ENCODE results near the gene TMTC2.
"Not testable (repeated sequence)": the region's sequence is repeated elsewhere in the genome, so short reads cannot be mapped to it uniquely, and the experiment has no call there.

TMTC2 gene

DNA sequence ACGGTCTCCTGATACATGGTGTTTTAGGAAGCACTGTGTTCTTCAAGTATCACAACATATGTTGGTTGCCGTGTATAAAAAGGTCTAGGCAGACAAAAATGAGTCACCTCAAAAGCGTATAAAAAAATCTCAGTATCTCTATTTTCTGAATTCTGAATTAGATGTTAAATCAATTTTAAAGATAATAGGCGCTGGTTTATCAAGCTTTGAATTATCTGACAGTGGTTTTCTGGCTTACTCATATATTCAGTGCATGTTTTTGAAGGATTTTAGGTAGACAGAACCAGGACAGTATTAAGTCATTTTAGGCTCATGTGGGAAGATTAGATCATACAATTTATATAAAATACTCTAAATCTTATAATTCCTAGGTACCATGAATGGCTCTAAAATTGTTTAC, 110.8 kb downstream of the TMTC2 start:
- H3K4me3 ChIP-seq = no peak overlapping the region
- no peaks in the 10 kb centered on the region for H3K9me3 ChIP-seq
- in situ Hi-C loops (cut with MboI; ENCODE audit: low sequenced_read_pairs) = no loop called here
- H3K36me3 ChIP-seq (replicated peaks) = peaks cover 8% of the 10 kb centered on the region
- peaks cover 16% of the 10 kb centered on the region for H3K4me1 ChIP-seq
- no peak for DNase-seq (ENCODE audit: low spot score in 2 of 2)
- H3K27me3 ChIP-seq (ENCODE audit: low read depth) = no peaks in the 10 kb centered on the region

GRCh38 chr12:82800185-82800584, 113.5 kb downstream of the TMTC2 start:
- H3K27me3 ChIP-seq (ENCODE audit: low read depth) = no peaks in the 10 kb centered on the region
- peaks cover 8% of the 10 kb centered on the region for H3K36me3 ChIP-seq (replicated peaks)
- no peak for DNase-seq (ENCODE audit: low spot score in 2 of 2)
- H3K9me3 ChIP-seq = no peaks in the 10 kb centered on the region
- no peak overlapping the region for H3K4me3 ChIP-seq
- peaks cover 9% of the 10 kb centered on the region for H3K4me1 ChIP-seq
- in situ Hi-C loops (cut with MboI; ENCODE audit: low sequenced_read_pairs) = no loop called here

GRCh38 chr12:82801951-82802610, 115.4 kb downstream of the TMTC2 start:
- Histone ChIP-seq H3K27me3 (ENCODE audit: low read depth) (no peaks in the 10 kb centered on the region), H3K36me3 (replicated peaks) (peaks cover 8% of the 10 kb centered on the region), H3K9me3 (no peaks in the 10 kb centered on the region), H3K4me3 (no peak overlapping the region), H3K4me1 (peaks cover 9% of the 10 kb centered on the region)
- in situ Hi-C loops (cut with MboI; ENCODE audit: low sequenced_read_pairs) = no loop called here
- no peak for DNase-seq (ENCODE audit: low spot score in 2 of 2)

- in situ Hi-C loops (cut with MboI; ENCODE audit: low sequenced_read_pairs) = no loop called here
- DNase-seq (ENCODE audit: low spot score in 2 of 2) = no peak
- H3K27me3 ChIP-seq (ENCODE audit: low read depth) = no peaks in the 10 kb centered on the region
- H3K4me1 ChIP-seq = peaks cover 9% of the 10 kb centered on the region
- H3K4me3 ChIP-seq = no peak overlapping the region
- peaks cover 8% of the 10 kb centered on the region for H3K36me3 ChIP-seq (replicated peaks)
- H3K9me3 ChIP-seq = no peaks in the 10 kb centered on the region
These were observed 116.5 kb downstream of the TMTC2 start for GRCh38 chr12:82803201-82803600.

DNA sequence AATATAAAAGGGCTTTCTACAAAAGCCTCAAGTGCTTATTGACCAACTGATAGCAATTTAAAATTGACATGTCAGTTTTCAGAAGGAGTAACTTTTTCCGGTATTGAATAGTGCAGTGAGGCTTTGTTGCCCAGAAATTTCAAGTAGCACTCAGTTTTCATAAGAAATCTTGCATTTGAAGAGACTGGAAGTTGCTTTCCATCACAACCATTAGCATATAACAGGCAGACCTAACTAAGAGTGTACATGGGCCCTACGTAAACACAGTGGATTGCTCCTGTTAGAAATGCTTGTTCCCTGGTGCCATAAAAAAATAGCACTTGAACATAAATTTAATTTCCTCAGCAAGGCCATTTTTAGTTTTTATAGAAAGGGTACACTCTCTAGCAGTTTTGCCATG, 117.9 kb downstream of the TMTC2 start:
- DNase-seq (ENCODE audit: low spot score in 2 of 2) = no peak
- peaks cover 8% of the 10 kb centered on the region for H3K36me3 ChIP-seq (replicated peaks)
- no peaks in the 10 kb centered on the region for H3K9me3 ChIP-seq
- H3K4me1 ChIP-seq = peaks cover 9% of the 10 kb centered on the region
- H3K27me3 ChIP-seq (ENCODE audit: low read depth) = no peaks in the 10 kb centered on the region
- H3K4me3 ChIP-seq = no peak overlapping the region
- in situ Hi-C loops (cut with MboI; ENCODE audit: low sequenced_read_pairs) = no loop called here

- H3K4me3 ChIP-seq; DNase-seq (ENCODE audit: low spot score in 2 of 2); H3K27me3 ChIP-seq (ENCODE audit: low read depth); in situ Hi-C loops (cut with MboI; ENCODE audit: low sequenced_read_pairs); H3K4me1 ChIP-seq; H3K9me3 ChIP-seq; H3K36me3 ChIP-seq (replicated peaks): not testable (repeated sequence)
These were observed 118.3 kb downstream of the TMTC2 start for GRCh38 chr12:82805004-82805403.

GRCh38 chr12:82805812-82806497, 119.2 kb downstream of the TMTC2 start:
- in situ Hi-C loops (cut with MboI; ENCODE audit: low sequenced_read_pairs) = no loop called here
- DNase-seq (ENCODE audit: low spot score in 2 of 2) = no peak
- Histone ChIP-seq H3K4me3 (no peak overlapping the region), H3K27me3 (ENCODE audit: low read depth) (no peaks in the 10 kb centered on the region), H3K36me3 (replicated peaks) (peaks cover 2% of the 10 kb centered on the region), H3K4me1 (peaks cover 9% of the 10 kb centered on the region), H3K9me3 (no peaks in the 10 kb centered on the region)

DNA sequence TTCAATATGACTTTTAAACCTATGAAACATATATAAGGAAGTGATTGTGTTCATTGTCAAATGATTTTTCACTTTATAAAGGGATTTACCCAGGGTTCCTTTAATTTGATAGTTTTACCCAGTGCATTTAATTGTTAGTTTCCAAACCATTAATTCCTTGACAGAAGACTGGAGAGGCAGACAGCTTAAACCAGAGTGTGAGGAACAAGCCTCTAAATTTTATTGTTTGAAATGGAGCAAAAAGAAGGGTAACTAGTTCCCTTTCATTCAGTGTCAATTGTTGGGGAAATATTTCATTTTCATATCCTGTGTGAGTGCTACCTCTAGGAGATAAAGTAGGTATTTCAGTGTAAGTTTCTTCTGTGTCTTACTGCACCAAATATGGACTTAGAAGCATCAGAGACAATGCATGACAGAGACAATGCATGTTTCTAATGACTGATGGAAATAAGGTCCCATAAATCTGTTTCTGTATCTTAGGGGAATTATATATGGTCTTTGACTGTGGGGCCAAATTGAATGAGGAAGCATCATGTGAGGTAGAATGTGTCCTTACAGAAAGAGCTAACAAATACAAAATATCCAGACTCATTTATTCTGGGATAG, 120.5 kb downstream of the TMTC2 start:
- DNase-seq (ENCODE audit: low spot score in 2 of 2) = no peak
- Histone ChIP-seq H3K36me3 (replicated peaks) (no peaks in the 10 kb centered on the region; the same call in 1 of the 2 replicates), H3K4me3 (no peak overlapping the region), H3K27me3 (ENCODE audit: low read depth) (no peaks in the 10 kb centered on the region), H3K4me1 (peaks cover 9% of the 10 kb centered on the region), H3K9me3 (no peaks in the 10 kb centered on the region)
- in situ Hi-C loops (cut with MboI; ENCODE audit: low sequenced_read_pairs) = no loop called here

- H3K27me3 ChIP-seq (ENCODE audit: low read depth) = no peaks in the 10 kb centered on the region
- no peaks in the 10 kb centered on the region for H3K9me3 ChIP-seq
- no peaks in the 10 kb centered on the region; the same call in 1 of the 2 replicates for H3K36me3 ChIP-seq (replicated peaks)
- H3K4me3 ChIP-seq = no peak overlapping the region
- DNase-seq (ENCODE audit: low spot score in 2 of 2) = no peak
- H3K4me1 ChIP-seq = no peaks in the 10 kb centered on the region
- in situ Hi-C loops (cut with MboI; ENCODE audit: low sequenced_read_pairs) = no loop called here
These were observed 123.9 kb downstream of the TMTC2 start for GRCh38 chr12:82810568-82810967.

DNA sequence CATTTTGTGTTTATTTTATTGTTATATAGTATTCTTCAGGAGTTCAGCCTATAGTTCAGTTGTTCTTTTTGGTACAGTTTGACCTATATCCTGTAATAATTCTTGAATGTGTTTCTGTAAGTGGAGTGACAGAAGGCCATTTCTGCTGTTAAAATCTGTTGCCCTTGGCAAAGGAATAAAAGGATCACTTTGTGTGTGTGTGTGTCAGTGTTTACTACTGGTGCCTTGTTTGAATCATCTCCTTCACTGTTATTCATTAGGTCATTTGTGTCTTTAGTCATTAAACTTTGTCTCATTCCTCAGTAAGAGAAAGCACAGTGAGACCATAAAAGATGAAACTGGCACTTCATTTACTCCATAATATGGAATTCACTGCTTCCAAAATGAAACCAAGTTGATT, 130.7 kb downstream of the TMTC2 start:
- Histone ChIP-seq H3K4me1 (no peaks in the 10 kb centered on the region), H3K4me3 (no peak overlapping the region), H3K9me3 (no peaks in the 10 kb centered on the region), H3K27me3 (ENCODE audit: low read depth) (no peaks in the 10 kb centered on the region), H3K36me3 (replicated peaks) (no peaks in the 10 kb centered on the region; the same call in none of the 2 replicates)
- DNase-seq (ENCODE audit: low spot score in 2 of 2) = no peak
- in situ Hi-C loops (cut with MboI; ENCODE audit: low sequenced_read_pairs) = no loop called here

DNA sequence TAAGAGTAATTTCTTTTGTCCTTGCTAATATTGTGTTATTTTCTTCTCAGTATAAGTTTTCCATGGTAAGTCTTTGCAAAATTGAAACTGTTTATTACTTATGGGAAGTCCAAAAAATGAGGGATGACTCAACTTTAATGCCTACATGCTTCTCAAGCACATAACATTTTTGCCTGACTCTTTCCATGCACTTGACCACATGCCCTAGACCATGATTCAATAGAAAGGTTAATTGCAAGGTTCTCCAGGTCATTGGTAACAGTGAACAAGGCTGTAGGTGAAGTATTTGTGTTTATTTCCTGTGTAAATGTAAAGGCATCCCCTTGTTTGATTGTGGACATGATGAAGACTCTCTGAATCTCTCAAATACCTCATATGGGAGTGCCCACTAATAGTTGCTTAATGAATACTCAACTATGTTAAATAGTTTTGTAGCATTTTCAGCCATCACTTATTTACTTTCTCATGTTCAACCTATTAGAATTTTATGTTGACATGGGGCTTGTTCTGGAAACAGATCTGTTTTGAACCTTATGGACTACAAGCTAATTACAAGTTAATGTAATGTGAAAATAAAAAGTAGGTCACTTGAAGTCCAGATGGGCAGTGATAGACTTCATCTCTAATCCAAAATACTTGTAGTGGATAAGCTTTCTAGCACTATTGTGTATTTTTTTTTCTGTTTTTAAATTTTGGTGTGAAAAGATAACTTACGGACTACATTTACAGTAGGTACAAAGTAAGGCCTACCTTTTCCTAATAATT, 131.7 kb downstream of the TMTC2 start:
- Histone ChIP-seq H3K36me3 (replicated peaks) (no peaks in the 10 kb centered on the region; the same call in none of the 2 replicates), H3K9me3 (no peaks in the 10 kb centered on the region), H3K27me3 (ENCODE audit: low read depth) (no peaks in the 10 kb centered on the region), H3K4me3 (no peak overlapping the region), H3K4me1 (no peaks in the 10 kb centered on the region)
- in situ Hi-C loops (cut with MboI; ENCODE audit: low sequenced_read_pairs) = no loop called here
- no peak for DNase-seq (ENCODE audit: low spot score in 2 of 2)

DNA sequence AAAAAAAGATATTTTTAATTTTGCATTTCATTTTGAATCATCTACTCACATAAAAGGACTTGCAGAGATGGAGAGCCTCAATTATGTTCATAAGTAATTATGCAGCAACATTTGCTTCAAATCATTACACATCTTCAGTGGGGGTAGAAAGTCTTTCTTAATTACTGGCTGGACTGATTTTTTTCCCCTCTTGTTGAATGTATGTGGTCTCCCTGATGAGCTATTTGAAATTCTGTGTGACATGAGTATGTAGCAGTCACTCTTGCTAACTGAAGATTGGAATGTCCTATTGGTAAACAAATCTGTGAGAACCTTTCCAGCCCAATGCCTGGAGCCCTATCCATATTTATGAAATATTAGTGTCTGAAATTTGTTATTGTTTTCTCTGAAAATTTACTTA, 139.8 kb downstream of the TMTC2 start:
- in situ Hi-C loops (cut with MboI; ENCODE audit: low sequenced_read_pairs) = no loop called here
- no peak overlapping the region for H3K4me3 ChIP-seq
- H3K9me3 ChIP-seq = no peaks in the 10 kb centered on the region
- no peak for DNase-seq (ENCODE audit: low spot score in 2 of 2)
- H3K4me1 ChIP-seq = no peaks in the 10 kb centered on the region
- H3K27me3 ChIP-seq (ENCODE audit: low read depth) = no peaks in the 10 kb centered on the region
- no peaks in the 10 kb centered on the region for H3K36me3 ChIP-seq (replicated peaks)

GRCh38 chr12:82832096-82832495, 145.4 kb downstream of the TMTC2 start:
- H3K36me3 ChIP-seq (replicated peaks) = no peaks in the 10 kb centered on the region
- H3K27me3 ChIP-seq (ENCODE audit: low read depth) = no peaks in the 10 kb centered on the region
- no peak for DNase-seq (ENCODE audit: low spot score in 2 of 2)
- no peak overlapping the region for H3K4me3 ChIP-seq
- no peaks in the 10 kb centered on the region; the same call in 1 of the 2 replicates for H3K4me1 ChIP-seq
- no peaks in the 10 kb centered on the region for H3K9me3 ChIP-seq
- in situ Hi-C loops (cut with MboI; ENCODE audit: low sequenced_read_pairs) = no loop called here

- no peak overlapping the region for H3K4me3 ChIP-seq
- H3K9me3 ChIP-seq = no peaks in the 10 kb centered on the region
- in situ Hi-C loops (cut with MboI; ENCODE audit: low sequenced_read_pairs) = no loop called here
- H3K36me3 ChIP-seq (replicated peaks) = no peaks in the 10 kb centered on the region
- H3K4me1 ChIP-seq = peaks cover 6% of the 10 kb centered on the region
- no peak for DNase-seq (ENCODE audit: low spot score in 2 of 2)
- H3K27me3 ChIP-seq (ENCODE audit: low read depth) = no peaks in the 10 kb centered on the region
These were observed 146.3 kb downstream of the TMTC2 start for GRCh38 chr12:82832981-82833380.

Data from HAP-1 (cell line).